GM21515 (cell line): Measurements from ENCODE around the gene FN3KRP.

ENCODE experiments used
- ATAC-seq: cut with Tn5 transposase; IDR thresholded peaks from one replicate; pipeline ENCODE4 v1.9.1; 2021; ENCODE audit not compliant: unreplicated experiment

Gene FN3KRP

DNA sequence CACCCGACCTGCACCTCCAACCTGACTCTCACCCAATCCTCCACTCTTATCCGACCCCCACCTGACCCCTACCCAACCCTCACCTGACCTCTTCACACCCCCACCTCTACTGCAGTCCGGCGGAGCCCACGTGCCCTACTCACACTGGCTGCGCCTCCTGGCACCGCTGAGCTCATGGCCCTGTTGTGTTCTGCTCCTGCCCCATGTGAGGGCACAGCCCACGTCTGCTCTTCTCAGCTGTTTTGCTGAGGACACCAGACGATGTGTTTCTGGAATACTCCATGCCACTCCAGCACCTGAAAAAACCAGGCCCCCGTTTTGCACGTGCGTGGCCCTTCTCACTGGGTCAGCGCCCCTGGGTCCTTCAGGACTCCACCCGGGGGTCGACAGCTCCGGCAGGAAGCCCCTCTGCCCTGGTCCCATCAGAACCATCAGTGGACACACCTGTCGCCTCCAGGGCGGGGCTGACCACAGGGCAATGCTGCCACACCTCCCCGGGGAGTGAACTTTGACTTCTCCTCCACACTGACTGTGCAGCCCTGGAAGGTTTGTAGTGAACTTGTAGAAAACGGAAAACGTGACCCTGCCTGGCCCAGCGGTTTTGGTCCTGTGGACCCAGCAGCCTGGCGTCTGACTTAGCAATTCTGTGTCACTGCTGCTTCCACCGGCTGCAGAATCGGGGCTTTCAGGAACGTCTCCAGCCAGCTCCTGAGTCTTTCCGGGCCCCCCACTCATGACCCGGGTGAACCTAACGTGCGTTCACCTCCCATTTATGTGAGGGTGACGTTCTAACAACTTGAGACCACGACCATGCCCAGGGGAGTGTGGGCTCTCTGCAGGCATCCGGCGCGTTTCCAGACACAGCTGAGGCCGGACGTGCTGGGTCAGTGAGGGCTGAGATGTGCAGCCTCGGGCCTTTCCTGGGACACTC lies 12.3 kb upstream of the FN3KRP start:
- no peak for ATAC-seq

DNA sequence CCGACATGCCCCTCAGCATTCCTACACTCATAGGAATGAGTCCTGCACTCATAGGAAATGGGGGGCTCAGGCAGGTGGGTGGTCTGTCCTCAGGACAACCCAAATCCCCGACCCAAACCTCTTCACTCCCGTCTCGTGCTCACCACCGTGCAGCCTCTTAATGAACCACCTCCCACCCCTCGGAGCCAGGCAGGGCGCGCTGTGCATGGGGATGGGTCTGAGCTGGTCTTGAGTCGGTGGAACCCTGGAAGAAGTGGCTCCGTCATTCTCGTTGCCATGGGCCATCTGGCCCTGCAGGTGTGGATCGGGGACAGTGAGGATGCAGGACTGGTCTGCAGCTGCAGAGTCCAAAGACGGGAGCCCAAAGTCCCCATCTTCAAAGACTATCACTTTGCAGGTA lies 11.6 kb upstream of the FN3KRP start:
- ATAC-seq, result no peak

DNA sequence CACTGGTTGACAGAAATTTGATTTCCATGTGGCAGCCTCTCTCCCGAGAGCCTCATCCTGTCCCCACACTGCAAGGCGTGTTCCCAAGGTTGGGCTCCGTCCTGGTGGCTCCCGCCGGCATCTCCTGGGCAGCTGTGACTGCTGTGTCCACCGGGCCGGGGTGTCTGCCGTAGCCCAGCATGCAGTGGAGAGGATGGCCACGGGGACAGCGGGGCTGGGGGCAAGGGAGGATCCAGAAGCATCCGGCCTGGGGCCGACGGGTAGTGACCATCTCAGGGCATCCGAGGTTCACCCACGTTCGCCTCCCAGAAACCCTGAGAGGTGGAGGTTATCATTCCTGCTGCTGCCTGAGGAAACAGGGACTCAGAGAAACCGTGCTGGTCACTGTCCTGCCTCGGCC lies 10.8 kb upstream of the FN3KRP start:
- ATAC-seq, result no peak

DNA sequence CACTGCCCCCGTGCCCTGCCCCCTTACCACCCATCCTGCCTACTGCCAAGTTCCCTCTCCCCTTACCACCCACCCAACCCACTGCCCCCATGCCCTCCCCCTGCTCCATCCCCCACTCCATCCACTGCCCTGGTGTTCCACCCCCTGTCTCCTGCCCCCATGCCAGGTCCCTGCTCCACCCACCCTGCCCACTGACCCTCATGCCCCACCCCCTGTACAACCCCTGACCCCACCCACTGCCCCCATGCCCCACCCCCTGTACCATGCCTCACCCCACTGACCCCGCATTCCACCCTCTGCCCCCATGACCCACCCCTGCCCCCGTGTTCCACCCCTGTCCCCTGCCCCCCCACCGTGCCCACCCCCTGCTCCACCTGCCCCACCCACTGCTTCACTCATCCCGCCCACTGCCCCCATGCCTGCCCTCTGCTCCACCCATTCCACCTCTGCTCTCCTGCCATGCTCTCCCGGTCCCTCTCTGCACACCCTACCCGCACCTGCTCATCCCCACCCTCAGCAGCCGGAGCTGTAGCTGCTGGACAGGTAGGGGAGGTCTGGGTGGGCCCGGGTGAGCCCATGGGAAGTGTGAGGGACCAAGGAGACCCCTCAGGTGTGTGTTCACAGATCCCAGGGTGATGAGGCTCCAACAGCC lies 7.4 kb upstream of the FN3KRP start:
- ATAC-seq, result no peak

DNA sequence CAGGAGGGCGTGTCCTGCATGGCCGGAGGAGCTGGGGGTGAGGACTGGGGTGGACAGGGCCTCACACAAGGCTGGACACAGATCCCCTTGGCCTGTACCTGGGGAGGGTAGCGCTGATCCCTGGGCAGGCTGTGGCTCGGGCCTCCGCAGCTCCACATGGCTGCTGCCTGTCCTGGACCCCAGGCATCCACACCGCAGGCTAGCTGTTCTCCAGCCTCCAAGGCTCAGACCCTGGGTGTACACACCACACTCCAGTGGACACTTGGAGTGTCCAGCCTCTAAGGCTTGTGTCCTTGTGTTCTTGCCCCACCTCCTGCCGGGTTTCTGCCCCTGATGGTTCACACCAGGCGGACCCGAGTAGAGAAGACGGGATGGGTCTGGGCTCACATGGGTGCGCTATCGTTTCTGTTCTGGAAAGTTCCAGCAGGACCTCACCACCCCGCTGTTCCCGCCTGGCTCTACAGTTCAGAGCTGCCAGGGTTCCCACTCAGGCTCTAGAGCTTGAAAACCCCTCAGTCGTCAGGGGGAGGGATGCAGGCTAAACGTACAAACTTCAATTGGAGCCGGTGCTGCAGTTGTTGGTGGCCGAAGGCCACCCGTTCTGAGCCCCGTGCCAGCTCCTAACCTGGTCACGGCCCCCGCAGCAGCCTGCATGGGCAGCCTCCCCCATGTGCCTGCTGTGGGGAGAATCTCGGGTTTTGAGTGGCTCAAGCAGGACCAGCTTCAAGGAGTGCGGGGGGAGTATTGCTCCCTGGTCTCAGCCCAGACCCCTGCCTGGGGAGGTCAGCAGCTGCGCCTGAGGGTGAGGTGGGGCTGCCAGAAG lies 6.6 kb upstream of the FN3KRP start:
- no peak for ATAC-seq

DNA sequence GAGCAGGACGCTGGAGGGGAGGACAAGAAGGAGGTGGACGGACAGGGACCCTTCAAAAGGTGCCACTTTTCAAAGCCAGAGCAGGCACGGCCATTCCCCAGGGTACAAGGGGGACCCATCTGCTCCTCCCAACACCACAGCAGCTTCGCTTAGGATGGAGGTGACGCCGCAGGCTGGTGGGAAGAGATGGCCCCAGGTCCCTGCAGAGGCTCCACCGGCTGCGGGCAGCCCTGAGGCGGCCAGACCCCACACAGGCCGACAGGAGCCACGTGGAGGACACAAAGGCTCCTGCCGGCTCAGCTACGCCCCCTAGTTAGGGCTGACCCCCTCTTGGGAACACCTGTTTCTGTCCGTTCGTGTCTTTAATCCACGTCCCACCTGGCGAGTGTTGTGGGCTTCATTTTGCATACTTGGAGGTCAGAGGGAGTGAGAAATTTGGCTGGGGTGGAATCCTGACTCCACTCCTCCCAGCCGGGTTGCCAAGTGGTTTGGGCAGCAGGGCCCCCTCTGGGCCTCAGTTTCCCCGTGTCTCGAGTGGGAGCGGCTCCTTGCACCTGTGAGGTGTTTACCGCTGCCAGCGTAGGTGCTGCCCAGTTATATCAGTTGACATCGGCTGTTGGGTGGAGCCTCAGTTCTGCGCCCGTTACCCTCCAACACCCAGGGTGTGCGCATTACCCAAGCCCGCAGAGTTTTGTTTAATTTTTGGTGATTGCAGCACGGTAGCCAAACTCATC lies 5.8 kb upstream of the FN3KRP start:
- ATAC-seq, result no peak

DNA sequence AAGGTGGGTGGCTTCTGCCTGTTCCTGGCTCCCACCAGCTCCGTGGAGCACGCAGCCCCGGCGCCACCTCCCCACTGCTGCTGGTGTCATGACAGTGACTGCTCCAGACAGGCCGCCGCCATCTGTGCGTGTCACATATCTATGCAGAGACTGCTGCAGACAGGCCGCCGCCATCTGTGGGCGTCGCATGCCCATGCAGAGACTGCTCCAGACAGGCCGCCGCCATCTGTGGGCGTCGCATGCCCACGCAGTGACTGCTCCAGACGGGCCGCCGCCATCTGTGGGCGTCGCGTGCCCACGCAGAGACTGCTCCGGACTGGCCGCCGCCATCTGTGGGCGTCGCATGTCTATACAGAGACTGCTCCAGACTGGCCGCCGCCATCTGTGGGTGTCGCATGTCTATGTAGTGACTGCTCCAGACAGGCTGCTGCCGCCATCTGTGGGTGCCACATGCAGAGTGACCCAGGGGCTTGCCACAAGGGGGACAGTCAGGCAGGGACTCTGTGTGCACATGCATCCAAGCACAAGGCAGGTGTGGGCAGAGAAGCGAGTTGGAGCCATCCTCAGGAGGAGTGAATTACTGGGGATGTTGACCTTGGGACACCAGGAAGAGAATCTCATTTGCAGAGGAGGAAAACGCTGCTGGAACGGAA lies 3.3 kb upstream of the FN3KRP start:
- ATAC-seq, result no peak

DNA sequence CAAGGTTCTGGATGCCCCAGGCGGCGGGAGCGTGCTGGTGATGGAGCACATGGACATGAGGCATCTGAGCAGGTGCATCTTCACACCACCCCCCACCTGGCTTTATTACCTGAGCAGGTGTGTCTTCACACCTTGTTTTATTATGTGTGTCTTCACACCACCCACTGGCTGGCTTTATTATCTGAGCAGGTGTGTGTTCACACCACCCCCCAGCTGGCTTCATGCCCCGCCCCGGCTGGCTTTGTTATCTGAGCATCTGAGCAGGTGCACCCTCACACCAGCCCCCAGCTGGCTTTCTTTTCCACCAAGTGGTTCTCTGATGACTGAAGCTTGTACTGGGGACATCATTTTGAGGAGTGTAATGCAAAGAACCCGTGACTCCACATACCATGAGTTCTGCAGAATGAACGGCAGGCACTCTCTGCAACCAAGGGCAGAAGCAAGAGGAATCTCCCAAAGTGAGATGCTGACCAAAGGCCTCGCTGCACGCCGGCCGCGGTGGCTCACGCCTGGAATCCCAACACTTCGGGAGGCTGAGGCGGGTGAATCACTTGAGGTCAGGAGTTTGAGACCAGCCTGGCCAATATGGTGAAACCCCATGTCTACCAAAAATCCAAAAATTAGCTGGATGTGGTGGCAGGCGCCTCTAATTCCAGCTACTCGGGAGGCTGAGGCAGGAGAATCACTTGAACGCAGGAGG lies 2.6 kb downstream of the FN3KRP start:
- no peak for ATAC-seq

DNA sequence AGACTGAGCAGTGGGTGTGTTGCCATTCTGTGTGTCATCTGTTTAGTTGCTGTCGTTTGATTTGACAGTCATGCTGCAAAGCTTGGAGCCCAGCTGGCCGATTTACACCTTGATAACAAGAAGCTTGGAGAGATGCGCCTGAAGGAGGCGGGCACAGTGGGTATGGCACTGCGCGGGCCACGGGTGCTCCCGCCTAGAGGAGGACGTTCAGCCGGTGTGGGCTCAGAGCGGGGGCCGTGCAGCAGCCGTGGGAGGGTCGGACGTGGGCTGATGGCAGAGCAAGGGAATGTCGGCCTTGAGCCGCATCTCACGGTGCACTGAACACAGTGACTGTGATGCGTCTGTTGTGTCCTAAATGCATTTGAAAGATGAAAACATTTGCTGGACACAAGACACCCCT lies 3.7 kb downstream of the FN3KRP start:
- ATAC-seq, result no peak

DNA sequence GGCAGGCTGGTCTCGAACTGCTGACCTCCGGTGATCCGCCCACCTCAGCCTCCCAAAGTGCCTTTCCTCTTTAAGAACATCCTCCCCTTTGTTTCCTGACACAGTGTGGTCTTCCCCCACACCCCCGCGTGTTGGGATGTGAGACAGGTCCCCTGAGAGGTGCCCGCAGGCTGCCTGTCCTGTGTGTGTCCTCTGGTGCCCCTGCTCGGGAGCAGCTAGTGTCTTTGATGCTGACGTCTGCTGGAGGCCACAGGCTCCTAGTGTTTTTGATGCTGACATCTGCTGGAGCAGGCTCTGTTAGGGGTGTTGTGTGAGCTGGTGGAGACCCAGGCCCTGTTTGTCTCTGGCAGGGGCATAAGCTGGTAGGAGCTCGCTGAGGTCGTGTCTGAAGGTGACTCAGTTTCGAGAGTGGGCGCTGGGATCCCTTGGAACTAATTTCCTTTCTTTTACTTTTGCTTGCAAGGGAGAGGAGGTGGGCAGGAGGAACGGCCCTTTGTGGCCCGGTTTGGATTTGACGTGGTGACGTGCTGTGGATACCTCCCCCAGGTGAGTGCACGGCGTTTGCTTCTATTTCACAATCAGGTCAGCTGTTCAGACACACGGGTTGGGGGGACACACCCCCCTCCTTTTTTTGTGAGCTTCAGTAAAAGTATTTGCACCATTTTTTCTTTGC lies 6.0 kb downstream of the FN3KRP start:
- ATAC-seq, result no peak

DNA sequence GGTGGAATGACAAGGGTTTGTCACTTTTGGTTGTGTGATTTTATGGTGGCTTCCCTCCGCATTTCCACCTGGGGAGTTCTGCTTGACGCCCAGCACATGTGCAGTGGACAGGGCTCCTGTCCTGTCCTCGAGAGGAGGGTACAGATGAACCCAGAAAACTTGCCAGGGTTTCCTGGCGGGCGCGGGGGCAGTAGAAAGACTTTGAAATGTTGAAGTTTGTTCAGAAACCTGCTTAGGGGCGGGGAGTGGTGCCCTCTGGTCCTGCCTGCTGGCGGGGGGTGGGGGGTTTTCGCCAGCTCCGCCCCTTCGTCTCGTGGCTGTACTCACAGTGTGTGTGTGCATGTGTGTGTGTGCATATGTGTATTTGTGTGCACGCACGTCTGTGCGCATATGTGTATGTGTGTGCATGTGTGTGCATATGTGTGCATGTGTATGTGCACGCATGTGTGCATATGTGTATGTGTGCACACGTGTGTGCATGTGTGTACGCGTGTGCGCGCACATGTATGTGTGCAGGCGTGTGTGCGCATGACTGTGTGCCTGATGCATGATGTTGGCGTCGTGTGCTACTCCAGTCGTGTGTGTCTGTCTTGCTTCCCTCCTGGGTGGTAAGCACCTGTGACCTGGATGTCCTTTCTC lies 6.8 kb downstream of the FN3KRP start:
- ATAC-seq, result no peak

DNA sequence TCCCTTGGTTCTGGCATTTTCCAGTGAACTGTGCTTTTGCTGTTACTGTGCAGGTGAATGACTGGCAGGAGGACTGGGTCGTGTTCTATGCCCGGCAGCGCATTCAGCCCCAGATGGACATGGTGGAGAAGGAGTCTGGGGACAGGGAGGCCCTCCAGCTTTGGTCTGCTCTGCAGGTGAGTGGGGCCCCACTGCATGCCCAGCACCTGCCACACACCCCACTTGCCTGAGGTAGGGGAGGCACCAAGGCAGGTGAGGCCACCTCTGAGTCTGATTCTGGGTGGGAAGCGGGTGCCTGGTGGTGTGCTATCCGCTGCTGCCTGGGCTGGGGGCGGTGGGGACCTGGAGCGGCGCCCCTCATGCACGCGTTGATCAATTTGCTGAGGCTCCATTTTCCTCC lies 9.9 kb downstream of the FN3KRP start:
- no peak for ATAC-seq

DNA sequence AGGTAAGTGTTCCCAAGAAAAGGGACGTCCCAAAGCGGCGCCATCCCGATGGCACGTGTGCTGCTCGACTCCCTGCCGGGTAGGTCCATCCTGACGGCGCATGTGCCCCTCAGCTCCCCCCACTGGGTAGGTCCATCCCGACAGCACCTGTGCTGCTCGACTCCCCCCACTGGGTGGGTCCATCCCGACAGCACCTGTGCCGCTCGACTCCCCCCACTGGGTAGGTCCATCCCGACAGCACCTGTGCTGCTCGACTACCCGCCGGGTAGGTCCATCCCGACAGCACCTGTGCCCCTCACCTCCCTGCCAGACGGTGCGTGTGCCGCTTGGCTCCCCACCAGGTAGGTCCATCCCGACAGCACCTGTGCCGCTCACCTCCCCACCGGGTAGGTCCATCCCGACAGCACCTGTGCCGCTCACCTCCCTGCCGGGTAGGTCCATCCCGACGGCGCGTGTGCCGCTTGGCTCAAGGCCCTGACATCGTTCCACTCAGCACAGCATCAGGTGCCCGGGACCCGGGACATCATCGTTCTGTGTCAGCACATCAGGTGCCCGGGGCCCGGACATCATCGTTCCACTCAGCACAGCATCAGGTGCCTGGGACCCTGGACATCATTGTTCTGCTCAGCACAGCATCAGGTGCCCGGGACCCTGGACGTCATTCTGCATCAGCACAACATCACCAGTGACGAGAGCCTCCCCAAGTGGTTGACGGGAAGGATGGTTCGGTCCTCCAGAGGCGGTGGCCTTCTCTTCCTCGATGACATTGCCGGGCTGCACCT lies 13.2 kb downstream of the FN3KRP start:
- no peak for ATAC-seq

DNA sequence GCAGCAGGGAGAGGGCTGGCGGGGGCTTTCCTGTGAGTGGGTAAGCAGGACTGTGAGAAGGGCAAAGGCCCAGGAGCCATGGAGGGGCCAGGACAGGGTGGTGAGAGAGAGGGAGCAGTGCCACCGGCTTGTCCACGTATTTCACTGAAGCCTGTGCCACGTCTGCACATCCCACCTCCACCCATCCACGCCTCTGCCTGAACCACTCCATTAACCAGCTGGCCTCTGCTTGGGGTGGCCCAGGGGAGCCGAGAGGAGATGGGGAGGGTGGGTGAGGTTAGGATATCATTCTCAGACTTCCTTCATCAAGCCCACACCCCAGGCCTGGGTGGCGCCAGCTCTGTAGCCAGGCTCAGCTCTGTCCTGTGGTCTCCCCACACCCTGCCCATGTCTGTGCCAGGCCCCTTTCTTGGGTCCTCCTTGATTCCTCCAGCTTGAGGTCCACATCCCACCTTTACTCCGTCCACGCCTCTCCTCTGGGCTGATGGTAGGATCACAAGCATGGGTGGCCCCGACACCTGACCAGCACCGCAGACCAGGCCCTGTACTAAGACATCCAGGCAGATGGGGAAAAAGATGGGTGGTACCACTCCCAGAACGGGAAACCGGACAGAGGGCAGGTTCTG lies 15.7 kb downstream of the FN3KRP start:
- ATAC-seq, result no peak

DNA sequence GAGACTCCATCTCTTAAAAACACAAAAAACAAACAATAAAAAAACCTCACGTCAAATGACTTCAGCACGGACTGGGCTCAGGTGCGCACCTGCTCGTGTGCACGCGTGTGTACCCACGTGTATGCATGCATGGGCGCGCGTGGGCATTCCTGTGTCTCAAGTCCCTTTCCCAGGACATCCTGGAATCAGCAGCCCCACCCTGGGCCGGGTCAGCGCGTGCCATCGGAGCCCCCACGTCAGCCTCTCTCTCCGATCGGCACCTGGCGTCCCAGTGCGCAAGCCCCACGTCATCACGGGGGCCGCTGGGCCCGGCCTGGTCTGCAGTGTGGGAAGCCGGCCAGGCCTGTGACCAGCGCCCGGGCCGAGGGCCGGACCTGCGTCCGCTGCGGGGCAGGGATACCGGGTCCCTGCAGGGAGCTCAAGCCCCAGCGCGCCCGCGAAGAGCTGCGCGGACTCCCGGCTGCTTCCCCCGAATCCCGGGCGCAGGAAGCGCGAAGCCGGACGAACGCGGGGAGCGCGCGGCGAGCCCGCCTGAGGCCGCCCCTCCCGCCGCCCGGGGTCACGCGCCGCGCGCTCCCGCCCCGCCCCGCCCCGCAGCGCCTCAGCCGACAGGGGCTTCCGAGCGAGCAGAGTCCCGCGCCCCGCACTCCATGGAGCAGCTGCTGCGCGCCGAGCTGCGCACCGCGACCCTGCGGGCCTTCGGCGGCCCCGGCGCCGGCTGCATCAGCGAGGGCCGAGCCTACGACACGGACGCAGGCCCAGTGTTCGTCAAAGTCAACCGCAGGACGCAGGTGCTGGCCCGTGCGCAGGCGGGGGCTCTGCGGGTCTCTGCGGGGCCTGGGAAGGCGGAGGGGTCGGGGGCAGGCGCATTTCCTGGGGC lies 18.7 kb downstream of the FN3KRP start, which contains the start of gene FN3K:
Gene FN3K, plus strand, starts transcription at position 629 of the 880 bp plus-strand sequence. Its CDS starts 22 bp downstream, at position 651.
- ATAC-seq, result no peak

DNA sequence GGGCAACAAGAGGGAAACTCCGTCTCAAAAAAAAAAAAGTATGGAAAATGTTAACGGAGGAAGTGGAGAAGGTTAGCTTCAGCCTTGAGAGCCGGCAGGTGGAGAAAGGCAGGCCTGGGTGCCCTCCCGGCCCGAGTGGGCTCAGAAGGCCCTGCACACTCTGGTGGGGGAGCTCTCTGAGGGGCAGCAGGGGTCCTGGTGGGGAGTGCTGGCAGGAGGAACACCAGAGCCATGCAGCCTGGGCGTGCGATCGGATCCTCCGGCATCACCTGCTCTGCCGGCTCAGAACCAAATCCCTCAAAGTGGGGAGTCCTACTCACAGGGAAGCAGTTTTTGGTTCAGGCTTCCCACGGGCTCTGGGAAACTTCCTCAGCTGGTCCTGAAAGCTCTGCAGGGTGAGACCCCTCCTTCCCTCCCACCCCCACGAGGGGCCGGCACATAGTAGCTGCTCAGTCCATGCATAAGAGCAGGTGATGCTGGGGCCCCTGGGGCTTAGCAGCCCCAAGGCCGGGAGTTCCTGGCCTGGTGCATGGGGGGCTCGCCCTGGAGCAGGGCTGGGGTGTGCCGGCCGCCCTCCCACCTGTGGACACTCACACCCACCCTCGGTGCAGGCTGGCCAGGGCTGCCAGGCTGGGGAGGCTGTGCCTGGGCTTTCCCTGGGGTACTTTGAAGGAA lies 20.1 kb downstream of the FN3KRP start:
- ATAC-seq, result no peak
